Left ventricle myocardium inferior (tissue), 1 donor: Measurements from ENCODE around the gene ZFPL1. TPM values are rescaled to one million over a fixed set of nuclear protein-coding genes. Genes with fewer than 3 reads are reported as not detected.

Experiments
- DNase-seq: peaks from one replicate; pipeline ENCODE4 v3.0.0-alpha.2; 2020
- H3K27ac ChIP-seq: fragments of 200-600 bp; replicated peaks from 2 replicates; pipeline ENCODE4 v1.8.0; 2021
- H3K27me3 ChIP-seq: fragments of 200-600 bp; 2 replicates; pipeline ENCODE4 v1.8.0; 2021; ENCODE audit warnings: low read depth
- H3K36me3 ChIP-seq: fragments of 200-600 bp; 2 replicates; pipeline ENCODE4 v1.8.0; 2021
- H3K4me1 ChIP-seq: fragments of 200-600 bp; 2 replicates; pipeline ENCODE4 v1.8.0; 2021
- H3K4me3 ChIP-seq: fragments of 200-600 bp; 2 replicates; pipeline ENCODE4 v1.8.0; 2021; ENCODE audit warnings: mild to moderate bottlenecking, moderate library complexity
- H3K9me3 ChIP-seq: fragments of 200-600 bp; replicated peaks from 2 replicates; pipeline ENCODE4 v1.8.0; 2021
- CTCF ChIP-seq: fragments of 200-600 bp; IDR thresholded peaks from 2 replicates; pipeline ENCODE4 v1.8.0; 2021; ENCODE audit warnings: antibody characterized with exemption, mild to moderate bottlenecking, borderline replicate concordance
- intact Hi-C: fragments of 100-400 bp; cut with micrococcal nuclease; formaldehyde crosslinking; loops from one replicate; pipeline ENCODE4 v1.11.0; 2022
- total RNA-seq: library from RNA; stranded (reverse); fragmentation: NEBNext Ultra II Directional; extraction: Animal tissue kit (Norgen Biotek cat#: 25700); gene quantifications from one replicate; pipeline ENCODE4 v1.2.1, GENCODE V29; 2021
- donor health status: DM: no; HTN: yes; CAD: no; lungs with severe emphysema.

ZFPL1 gene
- total RNA-seq, 1 donor from 2014 or later = 23.1 TPM

GRCh38 chr11:65095427-65095826 lies 11.4 kb downstream of the ZFPL1 start:
- Histone ChIP-seq H3K9me3 (no peaks in the 10 kb centered on the region), H3K36me3 (peaks cover 15% of the 10 kb centered on the region), H3K4me3 (peak overlapping the region; percentile 82), H3K27me3 (no peaks in the 10 kb centered on the region), H3K27ac (peak overlapping the region; percentile 91), H3K4me1 (peaks cover 28% of the 10 kb centered on the region)
- intact Hi-C loops = no loop called here
- TF ChIP-seq CTCF = no peak
- DNase-seq = no peak

- intact Hi-C loops = no loop called here
- peak; percentile 9 for TF ChIP-seq CTCF
- H3K4me1 ChIP-seq = peaks cover 34% of the 10 kb centered on the region
Measured at GRCh38 chr11:65095974-65096806, 12.2 kb downstream of the ZFPL1 start, which contains the start of gene VPS51. Gene VPS51 (plus strand): TSS chr11:65096214. CDS start chr11:65096251, 37 bp downstream.

GRCh38 chr11:65096926-65097325 lies 12.9 kb downstream of the ZFPL1 start:
- no peak for TF ChIP-seq CTCF
- Histone ChIP-seq H3K27me3 (no peaks in the 10 kb centered on the region), H3K9me3 (no peaks in the 10 kb centered on the region), H3K4me1 (peaks cover 41% of the 10 kb centered on the region), H3K36me3 (peaks cover 15% of the 10 kb centered on the region), H3K4me3 (peak overlapping the region; percentile 82), H3K27ac (peak overlapping the region; percentile 91)
- intact Hi-C loops = no loop called here
- DNase-seq = no peak

More at GRCh38 chr11:65095974-65096806, 12.2 kb downstream of the ZFPL1 start, which contains the start of gene VPS51:
- H3K27me3 ChIP-seq = no peaks in the 10 kb centered on the region
- peaks cover 15% of the 10 kb centered on the region for H3K36me3 ChIP-seq
- peak within 1 kb of the TSS; percentile 82 for H3K4me3 ChIP-seq
- H3K9me3 ChIP-seq = no peaks in the 10 kb centered on the region
- H3K27ac ChIP-seq = peak within 1 kb of the TSS; percentile 91
- DNase-seq = peak; percentile 90

GRCh38 chr11:65100674-65101350 lies 16.8 kb downstream of the ZFPL1 start:
- H3K9me3 ChIP-seq = no peaks in the 10 kb centered on the region
- DNase-seq = no peak
- peaks cover 23% of the 10 kb centered on the region for H3K36me3 ChIP-seq
- peak overlapping the region; percentile 86 for H3K27ac ChIP-seq
- peaks cover 74% of the 10 kb centered on the region for H3K4me1 ChIP-seq
- H3K27me3 ChIP-seq = no peaks in the 10 kb centered on the region
- H3K4me3 ChIP-seq = no peak overlapping the region
- TF ChIP-seq CTCF = no peak
- intact Hi-C loops = no loop called here

DNA sequence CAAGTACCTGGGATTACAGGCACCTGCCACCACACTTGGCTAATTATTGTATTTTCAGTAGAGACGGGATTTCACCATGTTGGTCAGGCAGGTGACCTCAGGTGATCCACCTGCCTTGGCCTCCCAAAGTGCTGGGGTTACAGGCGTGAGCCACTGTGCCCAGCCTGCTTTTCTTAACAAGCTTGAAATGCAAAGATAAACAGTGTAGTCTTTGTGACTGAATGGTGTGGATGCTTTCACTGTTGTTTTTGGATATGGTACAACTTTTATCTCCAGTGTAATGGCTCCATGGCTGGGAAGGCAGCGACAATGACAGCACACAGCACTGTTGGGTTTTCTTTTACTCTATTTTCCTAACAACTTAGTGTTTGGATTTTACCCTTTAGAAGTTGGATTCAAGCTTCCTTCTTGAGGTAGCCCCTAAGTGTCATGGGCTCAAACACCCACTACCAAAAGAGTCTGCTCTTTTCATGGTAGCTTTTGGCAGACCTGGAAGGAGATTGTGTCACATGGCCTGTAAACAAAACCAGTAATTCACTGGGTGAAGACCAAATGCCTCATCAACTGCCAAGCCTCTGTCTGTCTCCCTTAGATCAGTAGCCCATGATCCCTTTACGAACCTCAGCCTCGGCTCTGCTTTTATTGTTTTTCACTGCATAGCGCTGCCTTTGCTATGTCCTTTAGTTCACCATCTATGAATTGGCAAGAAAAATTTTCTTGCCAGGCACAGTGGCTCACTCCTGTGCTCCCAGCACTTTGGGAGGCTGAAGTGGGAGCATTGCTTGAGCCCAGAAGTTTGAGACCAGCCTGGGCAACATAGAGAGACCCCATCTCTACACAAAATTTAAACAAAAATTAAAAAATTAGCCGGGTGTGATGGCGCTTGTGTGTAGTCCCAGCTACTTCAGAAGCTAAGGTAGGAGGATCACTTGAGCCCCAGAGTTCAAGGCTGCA lies 18.4 kb downstream of the ZFPL1 start:
- intact Hi-C loops = no loop called here
- H3K9me3 ChIP-seq = no peaks in the 10 kb centered on the region
- H3K27me3 ChIP-seq = no peaks in the 10 kb centered on the region
- no peak for TF ChIP-seq CTCF
- DNase-seq = no peak
- H3K4me3 ChIP-seq = no peak overlapping the region
- peaks cover 59% of the 10 kb centered on the region for H3K4me1 ChIP-seq
- H3K27ac ChIP-seq = peak overlapping the region; percentile 86
- peaks cover 23% of the 10 kb centered on the region for H3K36me3 ChIP-seq
